GM19035 (cell line): ENCODE data around the gene FCER1G.

Experiments
- ATAC-seq: cut with Tn5 transposase; IDR thresholded peaks from one replicate; pipeline ENCODE4 v1.9.1; 2021; ENCODE audit not compliant: unreplicated experiment

Gene FCER1G

DNA sequence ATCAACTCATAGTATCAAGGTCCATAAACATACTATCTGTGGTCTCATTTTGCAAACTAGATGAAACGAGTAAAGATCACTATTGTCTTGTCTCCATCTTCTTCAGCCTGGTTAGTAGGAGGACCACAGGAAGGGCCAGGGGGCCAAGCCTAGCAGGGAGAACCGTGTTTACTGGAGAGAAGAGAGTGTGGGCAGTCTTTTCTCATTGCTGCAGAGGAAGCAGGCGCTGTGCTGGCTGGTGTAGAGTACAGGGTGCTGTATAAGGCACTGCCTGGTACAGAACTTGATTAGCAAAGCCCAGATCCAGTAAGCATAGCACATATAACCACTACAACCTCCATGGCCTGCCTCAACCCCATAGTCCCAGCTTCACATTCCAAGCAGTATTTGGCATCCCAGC, 27.8 kb upstream of the FCER1G start:
- no peak for ATAC-seq

DNA sequence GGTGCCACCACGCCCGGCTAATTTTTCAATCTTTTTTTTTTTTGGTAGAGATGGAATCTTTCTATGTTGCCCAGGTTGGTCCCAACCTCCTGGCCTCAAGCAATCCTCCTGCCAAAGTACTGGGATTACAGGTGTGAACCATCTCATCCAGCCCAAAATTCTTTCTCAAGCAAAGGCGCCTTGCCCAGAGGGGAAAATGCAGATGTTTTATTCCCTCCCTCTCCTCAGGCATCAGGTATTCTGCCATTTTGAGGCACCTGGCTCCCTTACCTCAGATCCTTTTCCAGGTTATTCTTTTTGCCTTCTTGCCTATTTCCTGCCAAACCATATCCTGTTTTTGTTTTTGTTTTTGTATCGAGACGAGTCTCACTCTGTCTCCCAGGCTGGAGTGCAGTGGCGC, 26.7 kb upstream of the FCER1G start:
- ATAC-seq: no peak

DNA sequence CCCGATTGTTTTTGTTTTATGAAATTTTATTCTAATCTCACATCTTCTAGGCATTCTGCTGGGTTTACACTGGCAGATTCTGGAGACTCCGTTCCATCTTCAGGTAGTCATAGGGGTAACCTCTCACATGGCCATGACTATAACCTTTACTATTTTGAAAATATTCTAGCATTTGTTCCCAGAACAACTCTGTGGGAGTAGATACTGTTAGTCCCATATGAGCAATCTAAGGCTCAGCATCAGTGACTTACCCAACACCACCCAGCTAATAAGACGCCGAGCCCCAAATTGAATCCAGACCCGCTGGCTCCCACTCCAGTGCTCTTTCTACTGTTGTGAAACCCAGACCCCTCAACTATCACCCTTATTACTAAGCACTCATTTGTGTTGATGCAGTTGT, 26.1 kb upstream of the FCER1G start:
- no peak for ATAC-seq

- ATAC-seq: no peak
Measured at GRCh38 chr1:161190962-161191521, 24.1 kb upstream of the FCER1G start.

GRCh38 chr1:161191971-161192370, 23.1 kb upstream of the FCER1G start:
- ATAC-seq: no peak

DNA sequence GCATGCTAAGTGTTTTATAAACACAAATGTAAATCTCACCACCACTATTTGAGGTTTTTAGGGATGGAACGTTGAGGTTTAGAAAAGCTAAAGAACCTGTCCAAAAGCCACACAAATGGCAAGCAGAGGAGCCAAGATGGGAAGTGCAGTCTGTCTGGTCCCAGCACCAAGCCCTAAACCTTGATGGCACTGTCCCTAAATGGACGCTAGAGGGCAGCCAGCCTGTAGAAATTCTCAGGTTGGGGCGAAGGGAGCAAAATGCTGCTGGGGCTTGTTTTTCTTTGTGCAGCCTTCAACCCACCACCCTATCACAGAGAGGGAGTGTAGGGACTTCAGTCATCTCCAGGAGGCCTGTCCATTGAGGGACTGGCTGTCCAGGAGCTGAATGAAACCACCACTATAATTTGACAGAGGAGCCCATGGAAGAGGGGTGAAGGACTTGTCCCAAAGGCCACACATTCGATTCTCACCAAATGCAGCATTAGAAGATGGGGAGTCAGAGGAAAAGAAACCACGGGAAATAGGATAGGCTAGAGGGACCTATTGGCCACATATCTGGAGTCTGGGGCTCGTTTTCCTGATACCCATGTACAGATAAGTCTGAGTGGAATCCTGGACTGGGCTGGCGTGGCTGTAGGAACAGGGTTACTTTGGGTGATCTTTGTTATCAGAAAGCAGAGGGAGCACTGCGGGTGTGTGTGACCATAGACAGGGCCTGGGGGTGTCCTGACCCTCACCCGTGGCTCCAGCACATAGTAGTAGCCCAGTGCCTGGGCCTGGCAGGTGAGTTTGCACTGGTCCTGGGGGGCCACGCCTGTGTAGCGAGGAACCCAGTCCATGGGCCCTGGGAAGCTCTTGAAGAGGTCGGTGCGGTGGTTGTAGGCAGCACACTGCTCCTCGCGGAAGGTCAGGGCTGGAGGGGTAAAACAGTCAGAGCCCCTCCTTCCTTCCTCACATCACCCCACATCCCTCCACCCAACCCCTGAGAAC, 22.3 kb upstream of the FCER1G start:
- ATAC-seq: no peak

- ATAC-seq: no peak
Measured at GRCh38 chr1:161193561-161194235, 21.4 kb upstream of the FCER1G start.

GRCh38 chr1:161195171-161195570, 19.9 kb upstream of the FCER1G start:
- ATAC-seq: no peak

DNA sequence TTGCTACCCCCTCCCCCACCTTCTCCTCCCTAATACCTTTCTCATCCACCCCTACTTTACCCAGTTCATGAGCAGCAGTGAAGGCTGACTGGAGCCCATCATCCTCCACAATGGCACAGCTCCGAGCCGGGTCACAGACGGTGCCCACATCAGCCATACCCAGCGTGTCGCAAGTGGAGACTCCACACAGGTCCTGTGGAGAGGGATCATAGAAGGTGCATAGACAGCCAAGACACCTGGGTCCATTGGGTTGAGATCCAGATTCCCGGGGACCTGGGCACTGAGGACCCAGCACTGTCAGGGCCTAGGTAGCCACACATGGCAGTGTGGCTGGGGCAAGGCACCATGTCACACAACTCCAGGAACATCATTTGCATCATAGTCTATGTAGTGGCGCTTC, 19.0 kb upstream of the FCER1G start:
- ATAC-seq: no peak

DNA sequence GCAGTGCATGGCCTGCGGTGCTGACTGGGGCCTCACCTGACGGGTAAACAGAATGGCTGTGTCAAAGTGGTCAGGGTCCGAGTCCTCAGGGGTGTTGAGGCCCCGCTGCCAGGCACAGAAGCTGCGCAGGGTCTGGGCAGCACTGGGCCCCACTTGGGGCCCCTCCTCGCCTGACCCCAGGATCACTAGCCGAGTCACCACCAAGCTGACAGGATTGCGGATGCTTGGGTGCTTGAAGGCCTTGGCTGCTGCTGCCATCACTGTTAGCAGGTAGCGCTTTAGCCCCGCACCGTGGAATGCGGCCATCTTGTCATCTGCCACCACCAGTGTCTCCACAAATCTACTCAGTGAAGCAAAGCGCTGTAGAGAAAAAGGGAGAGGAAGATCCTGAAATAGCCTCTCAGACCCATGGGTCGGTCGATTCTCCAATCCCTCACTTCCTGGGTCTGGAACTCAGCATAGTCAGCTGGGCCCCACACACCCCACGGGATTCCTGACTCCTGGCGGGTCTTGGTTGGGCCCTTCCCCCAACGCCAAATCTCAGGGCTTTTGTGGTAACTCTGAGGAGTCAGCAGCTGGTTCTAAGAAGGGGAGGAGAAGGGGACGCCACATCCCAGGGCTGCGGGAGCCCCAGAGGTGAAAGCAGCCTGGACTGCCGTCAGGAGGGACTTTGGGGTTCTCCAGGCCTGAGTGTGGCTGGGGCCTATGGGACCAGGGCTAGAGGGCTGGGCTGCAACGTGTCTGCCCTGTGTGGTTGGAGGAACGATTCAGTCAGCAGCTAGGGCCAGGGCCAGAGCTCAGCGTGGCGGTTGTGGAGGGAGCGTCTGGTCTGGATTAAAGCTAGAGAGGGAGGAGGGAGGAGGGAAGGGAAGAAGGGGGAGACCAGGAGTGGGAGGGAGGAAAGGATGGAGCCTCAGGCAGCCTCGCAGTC, 18.3 kb upstream of the FCER1G start:
- no peak for ATAC-seq

DNA sequence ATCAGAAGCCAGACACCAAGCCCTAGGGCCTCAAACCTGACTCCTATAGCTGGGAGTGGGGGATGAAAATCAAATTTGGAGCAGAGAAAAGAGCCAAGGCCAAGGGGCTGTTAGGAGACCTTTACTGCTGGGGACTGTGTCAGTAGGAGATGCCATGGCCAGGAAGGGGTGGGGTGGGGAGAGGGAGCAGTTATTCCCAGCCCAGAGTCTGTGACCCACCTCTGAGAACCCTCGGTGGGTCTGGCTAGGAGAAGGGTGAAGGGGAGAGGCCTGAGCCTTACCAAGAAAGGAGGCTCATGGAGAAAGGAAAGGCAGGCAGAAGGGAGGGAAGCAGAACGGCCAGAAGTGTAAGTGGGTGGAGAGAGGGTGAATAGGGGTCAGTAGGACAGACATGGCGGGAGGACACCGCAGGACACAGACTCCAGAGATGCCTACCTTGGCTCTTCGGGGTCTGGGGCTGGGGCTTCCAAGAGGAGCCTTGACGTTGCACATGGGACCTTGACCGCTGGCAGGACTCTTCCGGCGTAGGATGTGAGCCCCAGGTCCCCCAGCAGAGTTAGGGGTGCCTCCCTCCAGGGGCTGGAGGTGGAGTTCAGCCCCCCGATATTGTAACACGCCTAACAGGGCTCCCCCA, 17.4 kb upstream of the FCER1G start:
- ATAC-seq: no peak

DNA sequence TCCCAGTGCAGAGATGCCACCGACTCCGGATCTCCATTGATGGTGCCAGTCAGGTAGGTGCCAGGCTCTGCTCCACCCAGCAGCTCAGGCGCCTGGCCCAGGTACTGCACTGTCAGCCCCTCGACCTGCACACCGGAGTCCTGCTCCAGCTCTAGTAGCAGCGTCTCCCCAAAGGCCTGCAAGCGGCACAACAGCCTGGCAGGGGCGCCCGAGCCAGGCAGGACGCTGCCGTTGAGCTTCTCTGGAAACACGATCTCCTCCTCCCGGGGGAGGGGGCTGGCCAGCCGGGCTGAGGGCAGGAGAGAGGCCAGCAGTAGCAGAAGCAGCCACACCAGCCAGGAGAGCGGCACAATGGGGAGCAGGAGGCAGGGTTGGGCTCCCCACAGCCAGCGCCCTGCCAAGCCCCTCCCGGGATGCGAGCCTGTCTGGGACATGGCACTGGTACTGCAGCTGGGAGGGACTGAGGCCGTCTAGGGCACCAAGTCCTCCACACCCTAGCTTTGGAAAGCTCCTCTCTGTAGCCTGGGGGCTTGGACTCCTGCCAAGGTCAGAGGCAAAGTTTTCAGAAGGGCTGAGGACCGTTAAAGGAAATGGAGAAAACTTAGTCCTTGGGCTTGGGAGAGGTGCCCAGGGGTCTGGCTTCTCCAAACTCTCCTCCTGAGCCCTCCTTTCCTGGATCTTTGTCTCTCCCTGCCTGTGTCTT, 16.8 kb upstream of the FCER1G start:
- ATAC-seq: no peak

GRCh38 chr1:161198897-161199431, 16.1 kb upstream of the FCER1G start, which contains the start of gene ADAMTS4:
Gene ADAMTS4, minus strand, starts transcription at chr1:161199054. Its CDS starts 427 bp downstream, at chr1:161198627.
- no peak for ATAC-seq

GRCh38 chr1:161199506-161200139, 15.5 kb upstream of the FCER1G start:
- no peak for ATAC-seq

DNA sequence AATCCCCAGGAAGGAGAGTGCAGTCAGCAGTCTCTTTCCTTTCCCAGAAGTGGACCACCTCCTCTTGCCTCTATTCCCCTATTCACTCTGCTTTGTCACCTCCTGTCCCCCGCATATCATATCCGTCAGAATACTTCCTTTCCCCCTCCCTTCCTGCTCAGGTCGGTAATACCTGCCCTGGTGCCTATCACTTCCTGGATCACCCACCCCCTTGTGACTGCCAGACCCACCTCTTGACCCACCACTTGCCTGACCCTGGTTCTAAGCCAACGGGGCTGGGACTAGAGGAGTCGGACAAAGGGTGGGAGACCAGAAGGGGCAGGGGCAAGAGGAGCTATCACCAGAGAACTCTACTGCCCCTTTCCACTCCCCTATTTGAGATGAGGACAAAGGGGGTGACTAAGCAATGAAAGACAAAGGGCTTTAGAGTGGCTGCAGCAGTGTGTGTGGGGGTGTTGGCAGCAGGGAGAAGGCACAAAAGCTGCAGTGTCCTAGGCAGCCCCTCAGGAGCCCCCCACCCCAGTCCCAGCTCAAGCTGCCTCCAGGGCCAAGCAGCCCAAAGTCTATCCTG, 14.6 kb upstream of the FCER1G start:
- ATAC-seq: no peak

GRCh38 chr1:161200992-161201835, 13.9 kb upstream of the FCER1G start:
- no peak for ATAC-seq

- ATAC-seq: peak; percentile 97
Measured at GRCh38 chr1:161201836-161202712, 13.0 kb upstream of the FCER1G start, which contains the start of gene NDUFS2. Gene NDUFS2, plus strand, starts transcription at chr1:161202367. Its CDS starts 19 bp downstream, at chr1:161202386.
